Iris pigment epithelial cell (primary cell): Measurements from ENCODE around the gene ARL4D.
"Not testable (repeated sequence)": the region's sequence is repeated elsewhere in the genome, so short reads cannot be mapped to it uniquely, and the experiment has no call there.

Source experiments
- DNase-seq: peaks from one replicate; pipeline ENCODE4 v3.0.0-alpha.2; 2011; ENCODE audit warnings: low read depth

Gene ARL4D

DNA sequence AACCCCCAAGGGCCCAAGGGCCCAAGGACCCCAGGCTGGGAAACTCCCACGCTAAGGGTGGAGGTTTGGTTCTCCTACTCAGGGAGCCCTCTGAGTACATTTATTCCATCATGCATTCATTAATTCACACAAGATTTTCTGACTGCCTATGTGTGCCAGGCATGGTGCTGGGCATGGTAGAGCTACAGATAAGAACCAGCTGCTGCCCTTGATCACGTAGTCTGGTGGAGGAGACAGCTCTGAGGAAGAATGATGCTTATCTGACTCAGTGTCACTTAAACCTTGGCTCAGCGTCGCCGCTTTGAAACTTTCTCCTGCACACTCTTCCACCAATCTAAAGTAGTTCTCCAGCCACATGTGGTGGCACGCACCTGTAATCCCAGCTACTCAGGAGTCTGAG is 3.6 kb upstream of the ARL4D start:
- DNase-seq: no peak

DNA sequence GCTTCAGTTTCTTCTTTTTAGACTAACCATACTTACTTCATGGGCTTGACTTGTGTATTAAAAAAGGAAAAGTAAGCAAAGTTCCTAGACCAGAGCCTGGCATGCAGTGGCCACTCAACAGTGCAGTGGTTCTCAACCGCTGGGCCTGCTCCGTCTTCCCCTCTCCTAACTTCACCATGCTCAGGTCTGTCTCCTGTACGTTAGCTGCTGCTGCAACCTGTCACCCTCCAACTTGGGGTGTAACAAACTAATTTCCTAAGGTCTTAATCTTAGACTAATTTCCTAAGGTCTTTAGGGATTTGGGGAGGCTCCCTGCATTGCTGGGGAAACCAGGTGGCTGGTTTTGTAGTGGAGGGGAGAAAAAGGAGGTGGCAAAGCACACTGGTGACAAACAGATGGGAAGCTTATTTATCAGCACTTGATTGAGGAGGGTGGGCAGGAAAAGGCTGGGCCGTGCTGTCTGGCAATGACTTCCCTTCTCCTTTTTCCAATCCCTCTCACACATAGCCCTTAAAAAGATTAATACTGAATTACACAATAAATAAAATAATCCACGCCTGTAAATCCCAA is 2.2 kb upstream of the ARL4D start:
- DNase-seq: no peak

DNA sequence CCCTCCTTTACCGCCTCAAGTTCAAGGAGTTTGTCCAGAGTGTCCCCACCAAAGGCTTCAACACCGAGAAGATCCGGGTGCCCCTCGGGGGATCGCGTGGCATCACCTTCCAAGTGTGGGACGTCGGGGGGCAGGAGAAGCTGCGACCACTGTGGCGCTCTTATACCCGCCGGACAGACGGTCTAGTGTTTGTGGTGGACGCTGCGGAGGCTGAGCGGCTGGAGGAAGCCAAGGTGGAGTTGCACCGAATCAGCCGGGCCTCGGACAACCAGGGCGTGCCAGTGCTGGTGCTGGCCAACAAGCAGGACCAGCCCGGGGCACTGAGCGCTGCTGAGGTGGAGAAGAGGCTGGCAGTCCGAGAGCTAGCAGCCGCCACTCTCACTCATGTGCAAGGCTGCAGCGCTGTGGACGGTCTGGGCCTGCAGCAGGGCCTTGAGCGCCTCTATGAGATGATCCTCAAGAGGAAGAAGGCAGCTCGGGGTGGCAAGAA is 1.1 kb downstream of the ARL4D start:
- no peak for DNase-seq

DNA sequence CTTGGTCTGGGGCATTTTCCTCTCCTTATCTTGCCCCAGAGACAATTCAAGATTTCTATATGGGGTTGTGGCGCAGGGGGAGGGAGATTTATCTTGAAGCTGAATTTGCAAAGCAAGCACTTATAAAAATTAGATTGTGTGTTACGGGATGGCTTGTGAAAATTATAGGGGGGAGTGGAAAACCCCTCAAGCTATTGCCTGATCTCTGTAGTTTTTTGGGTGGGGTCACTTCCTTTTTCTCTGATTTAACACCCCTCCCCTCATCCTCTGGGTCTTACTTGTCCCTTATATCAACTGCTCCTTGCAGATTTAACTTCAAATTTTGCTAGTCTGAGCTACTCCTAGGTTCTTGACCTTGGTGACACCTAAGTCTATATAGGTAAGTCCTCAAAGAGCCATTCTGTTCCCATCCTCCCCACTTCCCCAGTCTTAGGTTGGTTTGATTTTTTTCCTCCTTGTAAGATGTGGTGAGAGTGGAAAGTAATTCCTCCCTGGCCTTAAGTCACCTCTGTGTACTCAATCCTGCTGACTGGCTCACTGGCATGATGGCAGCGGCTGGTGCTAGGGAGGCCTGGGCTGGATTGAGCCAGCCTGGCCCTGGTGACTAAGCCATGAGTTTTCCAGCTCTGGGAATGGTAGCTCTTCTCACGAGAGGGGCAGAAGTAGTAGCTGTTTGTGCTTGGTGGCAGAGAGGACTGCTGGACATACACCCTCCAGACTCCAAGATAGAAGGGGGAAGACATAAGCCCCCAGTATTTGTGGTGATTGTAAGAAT is 2.3 kb downstream of the ARL4D start:
- peak; percentile 64 for DNase-seq

DNA sequence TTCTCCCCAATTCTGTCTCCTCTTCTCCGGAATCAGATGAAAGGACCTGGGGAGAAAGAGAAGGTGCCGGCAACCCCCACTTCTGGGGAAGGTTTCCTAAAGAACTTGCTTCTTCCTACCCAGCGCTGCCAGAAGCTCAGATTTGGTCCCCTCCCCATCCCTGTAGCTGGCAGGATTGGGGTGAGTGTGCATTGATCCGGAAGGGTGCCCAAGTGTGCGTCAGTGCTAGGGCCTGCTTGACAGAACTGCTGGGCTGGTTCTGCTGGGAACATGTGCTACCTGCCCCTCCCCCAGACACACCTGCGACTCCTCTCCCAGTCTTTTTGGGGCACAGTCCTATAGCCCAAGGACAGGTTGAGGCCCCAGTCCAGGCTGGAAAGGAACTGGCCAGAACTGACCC is 3.3 kb downstream of the ARL4D start:
- no peak for DNase-seq

DNA sequence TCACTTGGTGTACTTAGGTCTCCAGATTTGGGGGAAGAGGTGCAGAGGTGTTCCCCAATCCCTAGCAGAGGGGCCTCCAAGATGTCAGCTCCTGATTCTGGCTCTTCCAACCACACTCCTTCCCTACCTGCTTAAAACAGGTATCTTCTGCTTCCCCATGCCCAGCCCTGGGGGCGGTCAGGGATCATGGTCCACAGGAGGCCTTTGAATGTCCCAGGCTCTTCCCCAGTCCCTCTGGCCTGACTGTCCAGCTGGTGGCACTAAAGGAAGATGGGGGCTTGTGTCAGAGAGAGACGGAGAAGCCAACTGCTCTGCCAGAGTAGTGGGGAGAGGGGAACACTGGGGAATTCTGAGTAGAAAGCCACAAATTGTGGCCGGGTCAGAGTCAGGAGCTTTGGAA is 3.8 kb downstream of the ARL4D start:
- DNase-seq: no peak

DNA sequence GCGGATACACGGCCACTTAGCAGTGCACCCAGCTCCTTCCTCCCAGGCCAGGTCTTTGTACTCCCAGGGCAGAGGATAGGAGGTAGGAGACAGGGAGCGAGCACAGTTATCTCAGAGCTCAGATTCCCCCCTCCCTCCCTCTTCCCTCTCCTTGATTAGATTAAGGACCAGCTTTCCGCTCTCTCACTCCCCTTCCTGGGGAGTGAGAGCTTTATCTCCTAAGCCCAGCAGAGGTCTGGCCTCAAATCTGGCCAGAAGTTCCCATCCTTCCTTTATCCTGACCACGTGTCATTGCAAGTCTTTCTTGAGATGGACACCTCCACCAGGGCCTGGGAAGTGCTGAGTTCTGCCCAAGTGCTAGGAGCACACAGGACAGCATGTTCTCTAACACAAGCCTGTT is 5.1 kb downstream of the ARL4D start:
- DNase-seq: no peak

DNA sequence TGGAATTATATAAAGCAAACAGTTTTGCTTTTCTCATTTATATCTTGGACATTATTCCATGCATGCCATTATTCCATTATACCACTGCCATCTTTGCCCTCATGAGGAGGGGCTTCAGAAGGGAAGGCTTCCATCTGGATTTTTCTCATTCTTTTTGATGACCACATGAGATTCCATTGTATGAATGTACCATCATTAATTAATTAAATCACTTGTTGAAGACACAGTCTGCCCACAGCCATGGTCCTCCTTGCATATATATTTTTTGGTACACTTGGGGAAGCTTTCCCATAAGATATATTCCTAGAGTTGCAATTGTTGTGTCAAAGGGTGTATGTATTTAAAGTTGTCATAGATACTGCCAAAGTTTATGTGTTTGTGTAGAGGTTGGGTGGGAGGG is 7.1 kb downstream of the ARL4D start:
- DNase-seq: no peak

DNA sequence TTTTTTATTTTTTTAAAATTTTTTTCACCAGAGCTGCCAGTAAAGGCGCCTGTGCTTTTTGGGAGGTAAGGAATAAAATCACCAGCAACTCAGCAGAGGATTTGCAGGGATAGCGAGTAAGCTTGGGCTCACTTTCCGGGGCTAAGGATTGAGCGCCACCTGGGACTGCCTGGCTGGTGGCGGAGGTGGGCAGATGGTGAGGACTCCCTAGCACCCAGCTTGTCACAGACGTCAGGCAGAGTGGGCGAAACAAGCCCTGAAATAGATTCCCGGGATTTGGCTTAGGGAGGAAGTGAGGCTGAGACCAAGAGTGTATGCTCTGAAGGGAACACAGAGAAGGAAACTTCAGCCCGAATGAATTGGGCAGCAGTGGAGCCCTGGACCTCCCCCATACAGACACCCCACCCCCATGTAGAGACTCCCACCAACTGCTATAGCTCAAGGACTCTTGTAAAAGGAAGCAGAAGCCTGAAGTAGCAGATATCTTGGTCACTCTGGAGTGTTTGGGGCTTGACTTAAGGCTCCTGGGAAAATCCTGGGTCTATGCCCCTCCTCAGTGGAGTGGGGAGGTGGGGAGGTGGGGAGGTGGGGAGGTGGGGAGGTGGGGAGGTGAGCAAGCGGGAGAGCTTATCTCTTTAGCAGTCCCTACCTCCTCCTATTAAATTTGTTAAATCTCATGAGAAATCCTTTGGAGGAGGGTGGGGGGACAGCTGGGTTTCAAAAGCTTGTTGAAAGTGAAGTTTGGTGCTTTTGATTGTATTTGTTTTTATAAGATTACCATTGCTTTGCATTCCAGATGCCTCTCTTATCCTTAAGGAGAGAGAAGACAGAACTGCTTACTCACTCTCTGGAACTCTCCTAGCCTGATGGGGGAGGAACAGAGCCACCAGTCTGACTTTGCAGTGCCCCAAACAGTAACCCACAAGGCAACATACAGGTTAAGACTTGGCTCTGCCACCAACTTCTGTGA is 8.2 kb downstream of the ARL4D start:
- DNase-seq: peak; percentile 64

DNA sequence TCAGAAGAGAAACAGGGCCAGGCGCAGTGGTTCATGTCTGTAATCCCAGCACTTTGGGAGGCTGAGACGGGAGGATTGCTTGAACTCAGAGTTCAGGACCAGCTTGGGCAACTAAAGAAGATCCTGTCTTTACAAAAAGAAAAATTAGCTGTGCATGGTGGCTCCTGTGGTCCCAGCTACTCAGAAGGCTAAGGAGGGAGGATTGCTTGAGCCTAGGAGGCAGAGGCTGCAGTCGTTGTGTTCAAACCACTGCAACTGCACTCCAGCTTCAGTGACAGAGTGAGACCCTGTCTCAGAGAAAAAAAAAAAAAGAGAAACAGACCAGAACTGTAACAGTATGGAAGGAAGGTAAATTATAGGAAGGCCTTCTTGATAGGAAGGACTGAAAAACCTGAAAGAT is 10.3 kb downstream of the ARL4D start:
- DNase-seq: no peak

DNA sequence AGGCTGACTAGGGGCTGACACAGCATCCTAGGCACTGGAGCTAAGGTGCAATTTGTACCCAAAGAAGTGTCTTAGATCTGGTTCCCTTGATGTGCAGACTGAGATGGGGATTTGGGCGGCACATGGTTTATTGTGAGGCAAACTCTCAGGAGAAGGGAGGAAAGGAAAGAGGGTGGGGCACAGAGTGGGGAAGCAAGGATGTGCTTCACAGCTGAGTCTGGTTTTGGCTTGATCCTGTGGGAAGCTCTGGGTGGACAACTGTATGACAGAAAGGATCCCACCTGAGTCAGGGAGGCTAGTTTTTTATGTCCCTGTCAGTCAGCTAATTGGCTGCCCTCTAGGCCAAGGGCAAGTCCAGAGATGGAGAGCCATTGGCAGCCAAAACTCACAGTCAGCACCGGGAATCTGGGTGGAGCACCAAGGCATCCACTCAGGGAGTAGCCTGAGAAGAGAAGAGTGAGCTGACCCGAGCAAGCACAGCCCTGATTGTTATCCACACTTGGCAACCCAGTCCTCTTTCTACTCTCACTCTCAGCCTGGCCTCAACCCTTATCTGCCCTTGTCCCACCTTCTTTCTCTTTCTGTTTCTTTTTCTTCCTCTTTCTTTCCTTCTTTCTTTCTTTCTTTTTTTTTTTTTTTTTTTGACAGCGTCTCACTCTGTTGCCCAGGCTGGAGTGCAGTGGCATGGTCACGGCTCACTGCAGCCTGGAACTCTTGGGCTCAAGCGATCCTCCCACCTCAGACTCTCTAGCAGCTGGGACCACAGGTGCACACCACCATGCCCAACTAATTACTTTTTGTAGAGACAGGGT is 12.0 kb downstream of the ARL4D start:
- DNase-seq: no peak

DNA sequence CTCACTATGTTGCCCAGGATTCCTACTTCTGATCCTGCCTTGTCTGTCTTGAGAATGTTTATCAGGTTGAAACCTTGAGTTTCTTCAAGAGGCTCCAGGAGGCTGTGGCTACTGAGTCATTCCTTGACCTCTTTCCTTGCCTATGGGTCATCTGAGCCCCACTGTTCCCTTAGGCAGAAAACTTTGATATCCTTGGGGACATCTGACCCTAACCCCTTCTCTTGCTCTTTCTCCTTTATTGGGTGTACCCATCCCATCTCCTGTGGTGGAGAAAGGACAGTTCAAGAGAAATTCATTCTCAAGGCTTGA is 12.5 kb downstream of the ARL4D start:
- no peak for DNase-seq

DNA sequence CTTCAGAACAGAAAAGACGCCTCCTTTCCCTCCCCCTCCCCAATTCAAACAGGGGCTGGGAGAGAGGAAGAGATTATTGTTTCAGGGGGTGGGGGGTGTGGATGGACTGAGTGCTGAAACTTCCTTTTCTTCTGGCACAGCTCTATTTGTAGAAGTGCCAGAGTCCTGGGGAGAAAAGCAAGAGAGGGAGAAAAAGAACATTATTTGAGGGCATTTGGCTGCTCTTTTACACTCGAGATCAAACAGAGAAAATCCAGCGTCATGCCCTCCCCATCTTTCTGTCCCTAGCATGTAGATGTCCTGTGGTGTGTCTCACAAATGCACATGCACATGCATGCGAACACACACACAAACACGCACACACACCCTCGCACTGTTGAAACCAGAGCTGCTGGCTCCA is 13.0 kb downstream of the ARL4D start:
- DNase-seq: no peak

DNA sequence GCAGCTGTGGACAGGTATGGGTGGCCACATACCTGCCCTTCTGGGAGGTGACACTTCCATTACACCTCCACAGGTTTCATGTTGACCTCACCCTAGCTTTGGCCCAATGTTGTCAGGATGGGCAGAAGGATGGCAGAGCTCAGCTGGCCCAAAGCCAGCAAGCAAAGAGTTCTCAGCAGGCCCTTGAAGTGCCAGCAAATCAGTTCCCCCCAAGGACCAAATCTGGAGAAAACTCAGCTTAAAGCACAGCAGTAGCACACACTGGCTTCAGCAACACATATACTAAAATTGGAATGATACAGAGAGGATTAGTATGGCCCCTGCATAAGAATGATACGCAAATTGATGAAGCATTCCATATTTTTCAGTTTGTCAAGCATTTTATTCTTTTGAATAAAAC is 13.4 kb downstream of the ARL4D start:
- no peak for DNase-seq

DNA sequence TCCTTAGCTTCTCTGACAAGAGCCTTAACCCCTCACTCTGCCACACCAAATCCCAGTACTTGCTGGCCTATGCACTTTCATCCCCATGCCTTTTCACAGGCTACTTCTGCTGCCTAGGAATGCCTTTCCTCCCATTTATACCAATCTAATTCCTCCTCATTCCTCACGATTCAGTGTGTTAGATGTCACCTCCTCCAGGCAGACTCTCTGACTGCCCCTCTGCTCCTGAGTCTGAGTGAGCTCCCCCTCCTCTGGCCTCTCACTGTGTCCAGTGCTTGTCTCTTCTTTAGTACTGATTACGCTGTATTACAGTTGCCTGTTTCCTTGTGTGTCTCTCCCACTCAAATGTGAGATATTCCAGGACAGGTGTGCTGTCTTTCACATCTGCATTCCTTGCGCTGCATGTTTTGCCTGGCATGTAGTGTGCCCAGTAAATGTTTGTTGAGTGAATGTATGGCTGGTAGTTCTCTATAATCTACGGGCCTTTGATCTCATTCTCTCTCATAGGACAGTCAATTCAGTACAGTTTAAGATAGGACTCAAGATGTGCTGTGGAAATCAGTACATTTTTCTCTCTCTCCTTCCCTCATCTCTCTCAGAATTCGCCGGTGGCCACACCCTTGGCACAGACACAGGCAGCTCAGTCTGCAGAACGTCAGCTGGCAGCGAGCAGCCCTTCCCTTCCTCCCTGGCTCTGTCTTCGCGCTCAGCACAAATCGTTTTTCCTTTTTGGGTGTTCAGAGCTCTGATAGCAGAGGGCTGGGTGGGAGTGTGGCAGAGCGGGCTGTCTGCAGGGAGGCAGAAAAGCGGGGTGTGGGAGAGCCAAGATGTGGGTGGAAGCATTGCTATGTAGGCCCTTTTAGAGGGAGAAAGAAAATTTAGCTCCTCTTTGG is 18.5 kb downstream of the ARL4D start:
- DNase-seq: peak; percentile 41

DNA sequence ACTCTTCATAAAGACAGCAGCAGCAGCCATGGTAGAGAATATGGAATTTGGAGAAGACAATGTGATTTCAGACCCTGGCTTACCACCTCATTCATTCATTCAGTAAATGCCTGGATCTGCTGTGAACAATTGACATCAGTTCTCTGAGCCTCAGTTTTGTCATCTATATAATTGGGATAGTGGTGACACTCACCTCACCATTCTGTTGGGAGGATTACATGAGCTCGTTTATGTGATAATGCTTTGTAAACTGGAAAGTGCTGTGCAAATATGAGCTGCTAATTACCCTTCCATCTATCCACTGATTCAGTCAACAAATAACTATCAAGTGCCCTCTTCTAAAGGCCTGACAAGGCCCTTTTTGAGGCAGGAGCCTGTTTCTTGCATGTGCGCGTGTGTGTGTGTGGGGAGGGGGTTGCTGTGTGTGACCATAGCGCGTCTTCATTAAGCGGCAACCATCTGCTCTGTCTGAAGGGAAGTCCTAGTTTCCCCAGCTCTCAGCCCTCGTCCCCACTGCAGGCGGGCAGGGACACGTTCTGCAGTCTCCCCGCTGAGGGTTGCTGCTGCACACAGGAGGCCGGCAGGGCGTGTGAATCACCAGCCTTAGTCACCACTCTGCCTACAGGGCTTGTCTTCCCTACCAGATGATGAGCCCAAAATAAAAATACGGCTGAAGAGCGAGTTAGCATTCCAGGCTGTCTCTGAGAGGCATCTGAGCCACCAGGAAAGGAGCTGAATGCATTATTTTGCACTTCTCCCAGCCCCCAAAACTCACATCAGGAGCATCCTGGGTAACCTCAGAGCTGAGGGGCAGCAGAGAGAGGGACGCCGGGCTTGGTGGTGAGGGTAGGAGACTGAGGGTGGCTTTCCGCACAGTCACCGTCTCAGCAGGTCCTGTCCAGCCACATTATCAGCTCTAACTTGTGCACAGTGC is 19.9 kb downstream of the ARL4D start:
- DNase-seq: peak; percentile 92

DNA sequence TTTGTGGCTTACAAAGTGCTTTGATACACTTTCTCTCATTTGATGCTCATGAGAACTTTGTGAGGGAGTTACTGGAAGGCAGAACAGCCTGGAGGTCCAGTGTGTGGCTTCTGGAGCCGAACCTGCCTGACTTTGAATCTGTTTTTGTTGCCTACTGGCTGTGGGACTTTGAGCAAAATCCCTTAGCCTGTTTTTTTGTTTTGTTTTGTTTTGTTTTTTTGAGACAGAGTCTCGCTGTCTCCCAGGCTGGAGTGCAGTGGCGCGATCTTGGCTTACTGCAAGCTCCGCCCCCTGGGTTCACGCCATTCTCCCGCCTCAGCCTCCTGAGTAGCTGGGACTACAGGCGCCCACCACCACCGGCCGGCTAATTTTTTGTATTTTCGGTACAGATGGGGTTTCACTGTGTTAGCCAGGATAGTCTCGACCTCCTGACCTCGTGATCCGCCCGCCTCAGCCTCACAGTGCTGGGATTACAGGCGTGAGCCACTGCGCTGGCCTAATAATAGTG is 20.6 kb downstream of the ARL4D start:
- DNase-seq: not testable (repeated sequence)

DNA sequence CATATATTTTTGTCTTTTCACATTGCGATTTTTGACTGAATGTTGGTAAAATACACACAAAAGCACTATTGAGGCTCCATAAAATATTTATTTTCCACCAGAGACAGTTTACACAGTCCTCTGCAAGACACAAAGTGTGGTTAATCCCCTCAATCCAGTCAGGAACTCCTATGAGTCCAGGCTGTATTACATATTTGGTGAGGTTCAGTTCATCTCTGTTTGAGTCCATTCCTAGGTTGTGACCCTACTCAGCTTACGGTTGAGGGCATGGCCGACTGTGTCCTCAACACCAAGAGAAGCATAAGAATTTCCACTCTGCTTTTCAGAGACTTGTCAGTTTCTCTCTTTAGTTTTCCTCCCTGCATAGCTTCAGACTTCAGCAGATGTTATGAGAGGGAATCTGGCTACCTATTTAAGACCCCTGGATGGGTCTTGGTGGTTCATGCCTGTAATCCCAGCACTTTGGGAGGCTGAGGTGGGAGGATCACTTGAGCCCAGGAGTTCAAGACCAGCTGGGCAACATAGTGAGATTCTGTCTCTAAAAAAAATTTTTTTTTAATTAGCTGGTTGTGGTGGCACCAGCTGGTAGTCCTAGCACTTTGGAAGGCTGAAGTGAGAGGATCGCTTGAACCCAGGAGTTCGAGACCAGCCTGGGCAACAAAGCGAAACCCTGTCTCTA is 25.1 kb downstream of the ARL4D start:
- DNase-seq: no peak
